Dendritic cell treated with granulocyte-macrophage colony-stimulating factor and Interleukin-4, amounts not matched to agents 40 ng/mL and 50 ng/mL, for 4 days (primary cell): ENCODE measurements around the gene GOSR1.
"Not testable (repeated sequence)": the region's sequence is repeated elsewhere in the genome, so short reads cannot be mapped to it uniquely, and the experiment has no call there.

ENCODE experiments used
- H3K27ac Mint-ChIP-seq: one replicate; pipeline ENCODE4 v1.8.0; 2022; ENCODE audit warnings: mild to moderate bottlenecking, mixed read lengths
- H3K27me3 Mint-ChIP-seq: one replicate; pipeline ENCODE4 v1.8.0; 2022; ENCODE audit warnings: mild to moderate bottlenecking, mixed read lengths
- H3K36me3 Mint-ChIP-seq: one replicate; pipeline ENCODE4 v1.8.0; 2022; ENCODE audit warnings: low read depth, mixed read lengths
- H3K4me1 Mint-ChIP-seq: one replicate; pipeline ENCODE4 v1.8.0; 2022; ENCODE audit warnings: low read depth, mixed read lengths
- H3K4me3 Mint-ChIP-seq: one replicate; pipeline ENCODE4 v1.8.0; 2022; ENCODE audit warnings: mild to moderate bottlenecking, moderate library complexity, mixed read lengths
- H3K9me3 Mint-ChIP-seq: one replicate; pipeline ENCODE4 v1.8.0; 2022; ENCODE audit warnings: mixed read lengths
- intact Hi-C: fragments of 100-400 bp; cut with micrococcal nuclease; formaldehyde crosslinking; loops from one replicate; pipeline ENCODE4 v1.15.0; 2022

The GOSR1 gene

GRCh38 chr17:30477083-30477773 is at the start of gene GOSR1:
TSS of gene GOSR1 (plus strand) at chr17:30477408. CDS start at chr17:30477434, 26 bp downstream.
- H3K4me1 Mint-ChIP-seq: peaks cover 7% of the 10 kb centered on the region
- intact Hi-C loops: loop anchor here (5.0 kb wide), 2 partner anchors 240 to 345 kb away; partner anchors contain the start of gene CRLF3
- H3K27me3 Mint-ChIP-seq: no peaks in the 10 kb centered on the region
- peak within 1 kb of the TSS; percentile 99 for H3K27ac Mint-ChIP-seq
- no peaks in the 10 kb centered on the region for H3K9me3 Mint-ChIP-seq
- peak within 1 kb of the TSS; percentile 88 for H3K4me3 Mint-ChIP-seq
- peaks cover 35% of the 10 kb centered on the region for H3K36me3 Mint-ChIP-seq

- Mint-ChIP-seq H3K27ac (no peak overlapping the region), H3K4me3 (no peak overlapping the region), H3K27me3 (no peaks in the 10 kb centered on the region), H3K9me3 (no peaks in the 10 kb centered on the region), H3K4me1 (no peaks in the 10 kb centered on the region), H3K36me3 (peaks cover 65% of the 10 kb centered on the region)
- intact Hi-C loops: no loop called here
Measured at GRCh38 chr17:30427611-30428010, 49.6 kb upstream of the GOSR1 start.

- no peak overlapping the region for H3K27ac Mint-ChIP-seq
- no peaks in the 10 kb centered on the region for H3K27me3 Mint-ChIP-seq
- no peaks in the 10 kb centered on the region for H3K9me3 Mint-ChIP-seq
- intact Hi-C loops: no loop called here
- H3K36me3 Mint-ChIP-seq: peaks cover 65% of the 10 kb centered on the region
- H3K4me3 Mint-ChIP-seq: no peak overlapping the region
- peaks cover 10% of the 10 kb centered on the region for H3K4me1 Mint-ChIP-seq
Measured at GRCh38 chr17:30429155-30429554, 48.1 kb upstream of the GOSR1 start.

GRCh38 chr17:30433514-30433913 is 43.7 kb upstream of the GOSR1 start:
- Mint-ChIP-seq H3K4me1 (peaks cover 20% of the 10 kb centered on the region), H3K27me3 (no peaks in the 10 kb centered on the region), H3K27ac (no peak overlapping the region), H3K9me3 (no peaks in the 10 kb centered on the region), H3K36me3 (peaks cover 61% of the 10 kb centered on the region), H3K4me3 (no peak overlapping the region)
- intact Hi-C loops: no loop called here

GRCh38 chr17:30436729-30437128 is 40.5 kb upstream of the GOSR1 start:
- peaks cover 40% of the 10 kb centered on the region for H3K36me3 Mint-ChIP-seq
- H3K4me3 Mint-ChIP-seq: no peak overlapping the region
- intact Hi-C loops: no loop called here
- no peaks in the 10 kb centered on the region for H3K27me3 Mint-ChIP-seq
- no peak overlapping the region for H3K27ac Mint-ChIP-seq
- H3K4me1 Mint-ChIP-seq: peaks cover 20% of the 10 kb centered on the region
- H3K9me3 Mint-ChIP-seq: no peaks in the 10 kb centered on the region

- peaks cover 32% of the 10 kb centered on the region for H3K36me3 Mint-ChIP-seq
- intact Hi-C loops: no loop called here
- no peaks in the 10 kb centered on the region for H3K9me3 Mint-ChIP-seq
- no peak overlapping the region for H3K4me3 Mint-ChIP-seq
- no peaks in the 10 kb centered on the region for H3K4me1 Mint-ChIP-seq
- H3K27me3 Mint-ChIP-seq: no peaks in the 10 kb centered on the region
- no peak overlapping the region for H3K27ac Mint-ChIP-seq
Measured at GRCh38 chr17:30443721-30444120, 33.5 kb upstream of the GOSR1 start.

GRCh38 chr17:30446640-30447039 is 30.6 kb upstream of the GOSR1 start:
- H3K9me3 Mint-ChIP-seq, H3K27me3 Mint-ChIP-seq, H3K27ac Mint-ChIP-seq, intact Hi-C loops, H3K4me1 Mint-ChIP-seq, H3K4me3 Mint-ChIP-seq: not testable (repeated sequence)
- peaks cover 56% of the 10 kb centered on the region for H3K36me3 Mint-ChIP-seq

- intact Hi-C loops: no loop called here
- peaks cover 3% of the 10 kb centered on the region for H3K4me1 Mint-ChIP-seq
- no peak overlapping the region for H3K27ac Mint-ChIP-seq
- peaks cover 19% of the 10 kb centered on the region for H3K9me3 Mint-ChIP-seq
- peaks cover 68% of the 10 kb centered on the region for H3K36me3 Mint-ChIP-seq
- no peaks in the 10 kb centered on the region for H3K27me3 Mint-ChIP-seq
- H3K4me3 Mint-ChIP-seq: no peak overlapping the region
Measured at GRCh38 chr17:30449480-30449879, 27.7 kb upstream of the GOSR1 start.

GRCh38 chr17:30450125-30451027 is 26.8 kb upstream of the GOSR1 start:
- peaks cover 5% of the 10 kb centered on the region for H3K4me1 Mint-ChIP-seq
- no peaks in the 10 kb centered on the region for H3K27me3 Mint-ChIP-seq
- peaks cover 67% of the 10 kb centered on the region for H3K36me3 Mint-ChIP-seq
- peaks cover 25% of the 10 kb centered on the region for H3K9me3 Mint-ChIP-seq
- no peak overlapping the region for H3K4me3 Mint-ChIP-seq
- intact Hi-C loops: no loop called here
- no peak overlapping the region for H3K27ac Mint-ChIP-seq

GRCh38 chr17:30454635-30455034 is 22.6 kb upstream of the GOSR1 start:
- Mint-ChIP-seq H3K36me3 (peaks cover 80% of the 10 kb centered on the region), H3K27ac (no peak overlapping the region), H3K27me3 (no peaks in the 10 kb centered on the region), H3K4me1 (peaks cover 5% of the 10 kb centered on the region), H3K4me3 (no peak overlapping the region), H3K9me3 (peaks cover 25% of the 10 kb centered on the region)
- intact Hi-C loops: no loop called here

GRCh38 chr17:30458371-30458770 is 18.8 kb upstream of the GOSR1 start:
- Mint-ChIP-seq H3K4me3 (no peak overlapping the region), H3K9me3 (peaks cover 16% of the 10 kb centered on the region), H3K27ac (no peak overlapping the region), H3K27me3 (no peaks in the 10 kb centered on the region), H3K4me1 (peaks cover 12% of the 10 kb centered on the region), H3K36me3 (peaks cover 66% of the 10 kb centered on the region)
- intact Hi-C loops: no loop called here

GRCh38 chr17:30458797-30459413 is 18.3 kb upstream of the GOSR1 start:
- H3K27ac Mint-ChIP-seq, H3K27me3 Mint-ChIP-seq, intact Hi-C loops, H3K4me3 Mint-ChIP-seq: not testable (repeated sequence)
- peaks cover 62% of the 10 kb centered on the region for H3K36me3 Mint-ChIP-seq
- H3K4me1 Mint-ChIP-seq: peaks cover 12% of the 10 kb centered on the region
- peaks cover 11% of the 10 kb centered on the region for H3K9me3 Mint-ChIP-seq

- Mint-ChIP-seq H3K27me3 (no peaks in the 10 kb centered on the region), H3K4me3 (no peak overlapping the region), H3K4me1 (no peaks in the 10 kb centered on the region), H3K27ac (no peak overlapping the region), H3K36me3 (peaks cover 17% of the 10 kb centered on the region), H3K9me3 (no peaks in the 10 kb centered on the region)
- intact Hi-C loops: no loop called here
Measured at GRCh38 chr17:30468465-30468864, 8.7 kb upstream of the GOSR1 start.
